LNCaP clone FGC (cell line): ENCODE results near the gene SMTNL2.

Source experiments
- DNase-seq: peaks from one replicate; pipeline ENCODE4 v3.0.0-alpha.2; 2011; ENCODE audit warnings: low read depth
- H3K4me3 ChIP-seq: 2 replicates; pipeline ENCODE4 v1.5.1; 2011; ENCODE audit warnings: mild to moderate bottlenecking, low read depth, low read length, control low read depth
- TF ChIP-seq, protein P1 (sequence below): IDR thresholded peaks from 2 replicates; pipeline ENCODE4 v1.5.1; 2012; ENCODE audit warnings: mild to moderate bottlenecking; ENCODE audit not compliant: control insufficient read depth, insufficient read depth; ENCODE audit errors: extremely low read depth

SMTNL2 gene

DNA sequence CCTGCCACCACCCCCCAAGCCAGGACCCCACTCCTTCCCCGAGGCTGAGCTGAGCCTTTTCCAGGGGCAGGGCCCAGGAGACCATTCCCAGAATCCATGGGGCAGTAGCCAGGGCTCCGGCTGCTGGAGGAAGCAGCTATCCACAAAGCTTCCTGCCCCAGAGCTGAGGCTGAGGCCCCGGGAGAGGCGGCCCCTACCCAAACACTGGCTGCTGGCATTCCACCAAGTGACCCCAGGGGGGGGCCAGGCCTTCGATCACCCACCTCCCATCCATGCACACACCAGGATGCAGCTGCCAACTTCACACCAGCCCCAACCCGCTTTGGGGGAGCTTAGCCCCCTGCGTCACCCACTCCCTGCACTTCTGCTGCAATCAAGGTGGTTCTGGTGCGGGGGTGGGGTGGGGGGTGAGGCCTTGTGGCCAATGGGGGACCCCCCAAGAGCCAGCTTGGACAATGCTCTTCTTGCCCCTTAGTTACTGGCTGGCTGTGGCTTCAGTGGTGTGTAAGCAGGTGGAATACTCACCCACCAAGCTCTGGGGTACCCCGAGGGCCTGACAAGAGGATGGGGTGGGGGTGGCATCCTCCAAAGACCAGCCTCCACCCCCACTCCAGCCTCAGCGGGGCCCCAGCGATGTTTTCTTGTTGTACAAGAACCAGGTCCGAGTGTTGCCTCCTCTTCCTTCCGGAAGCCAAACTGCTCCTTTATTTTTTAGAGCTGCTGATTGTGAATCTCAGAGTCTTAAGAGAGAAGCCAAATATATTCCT lies 45.9 kb upstream of the SMTNL2 start:
- TF ChIP-seq, protein P1, sequence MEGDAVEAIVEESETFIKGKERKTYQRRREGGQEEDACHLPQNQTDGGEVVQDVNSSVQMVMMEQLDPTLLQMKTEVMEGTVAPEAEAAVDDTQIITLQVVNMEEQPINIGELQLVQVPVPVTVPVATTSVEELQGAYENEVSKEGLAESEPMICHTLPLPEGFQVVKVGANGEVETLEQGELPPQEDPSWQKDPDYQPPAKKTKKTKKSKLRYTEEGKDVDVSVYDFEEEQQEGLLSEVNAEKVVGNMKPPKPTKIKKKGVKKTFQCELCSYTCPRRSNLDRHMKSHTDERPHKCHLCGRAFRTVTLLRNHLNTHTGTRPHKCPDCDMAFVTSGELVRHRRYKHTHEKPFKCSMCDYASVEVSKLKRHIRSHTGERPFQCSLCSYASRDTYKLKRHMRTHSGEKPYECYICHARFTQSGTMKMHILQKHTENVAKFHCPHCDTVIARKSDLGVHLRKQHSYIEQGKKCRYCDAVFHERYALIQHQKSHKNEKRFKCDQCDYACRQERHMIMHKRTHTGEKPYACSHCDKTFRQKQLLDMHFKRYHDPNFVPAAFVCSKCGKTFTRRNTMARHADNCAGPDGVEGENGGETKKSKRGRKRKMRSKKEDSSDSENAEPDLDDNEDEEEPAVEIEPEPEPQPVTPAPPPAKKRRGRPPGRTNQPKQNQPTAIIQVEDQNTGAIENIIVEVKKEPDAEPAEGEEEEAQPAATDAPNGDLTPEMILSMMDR, result no peak
- DNase-seq, result no peak
- H3K4me3 ChIP-seq, result no peak overlapping the region

DNA sequence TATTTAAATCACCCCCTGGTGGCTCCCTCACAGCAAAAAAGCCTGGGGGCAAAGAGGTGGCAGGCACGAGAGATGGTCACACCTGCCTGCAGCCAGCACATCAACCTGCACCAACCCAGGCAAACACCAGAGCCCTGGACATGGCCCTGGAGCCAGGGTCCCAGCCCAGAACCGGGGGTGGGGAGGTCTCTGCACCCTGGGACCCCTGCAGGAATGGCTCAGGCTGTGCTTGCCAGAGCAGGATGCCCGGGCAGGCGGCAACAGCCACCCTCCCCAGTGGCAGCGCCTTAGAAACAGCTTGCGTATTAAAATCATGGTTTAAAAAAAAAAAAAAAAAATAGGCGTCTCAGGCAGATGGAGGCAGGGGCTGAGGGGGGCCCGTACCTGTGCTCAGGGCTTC lies 45.3 kb upstream of the SMTNL2 start:
- no peak for DNase-seq
- TF ChIP-seq, protein P1, result no peak
- no peak overlapping the region for H3K4me3 ChIP-seq

DNA sequence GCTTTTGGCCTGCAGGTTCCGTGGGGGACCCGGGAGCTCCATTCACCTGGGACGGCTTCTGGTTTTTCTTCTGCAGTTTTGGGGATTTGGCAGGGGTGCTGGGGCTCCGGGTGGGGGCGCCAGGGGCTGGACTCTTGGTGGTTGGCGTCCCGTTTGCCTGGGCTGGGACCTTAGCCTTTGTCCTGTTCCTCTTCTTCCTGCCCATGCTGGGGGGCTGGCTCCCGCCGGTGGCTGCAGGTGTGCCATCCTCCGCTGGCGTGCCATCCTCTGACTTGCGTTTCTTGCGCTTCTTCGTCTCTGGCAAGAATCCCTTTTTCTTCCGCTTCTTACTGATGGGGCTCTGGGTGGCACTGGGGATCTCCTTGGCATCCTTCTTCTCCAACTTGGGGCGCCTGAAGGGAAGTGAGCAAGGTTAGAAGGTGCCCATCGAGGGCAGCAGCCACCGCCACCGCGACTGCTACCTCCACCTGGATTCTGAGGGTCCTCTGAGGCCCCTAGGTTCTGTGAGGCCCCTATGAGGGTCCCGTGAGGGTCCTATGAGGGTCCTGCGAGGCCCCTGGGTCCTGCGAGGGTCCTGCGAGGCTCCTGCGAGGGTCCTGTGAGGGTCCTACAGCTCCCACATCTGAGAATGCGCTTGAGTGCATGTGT lies 44.6 kb upstream of the SMTNL2 start:
- TF ChIP-seq, protein P1, result no peak
- H3K4me3 ChIP-seq, result no peak overlapping the region
- no peak for DNase-seq

DNA sequence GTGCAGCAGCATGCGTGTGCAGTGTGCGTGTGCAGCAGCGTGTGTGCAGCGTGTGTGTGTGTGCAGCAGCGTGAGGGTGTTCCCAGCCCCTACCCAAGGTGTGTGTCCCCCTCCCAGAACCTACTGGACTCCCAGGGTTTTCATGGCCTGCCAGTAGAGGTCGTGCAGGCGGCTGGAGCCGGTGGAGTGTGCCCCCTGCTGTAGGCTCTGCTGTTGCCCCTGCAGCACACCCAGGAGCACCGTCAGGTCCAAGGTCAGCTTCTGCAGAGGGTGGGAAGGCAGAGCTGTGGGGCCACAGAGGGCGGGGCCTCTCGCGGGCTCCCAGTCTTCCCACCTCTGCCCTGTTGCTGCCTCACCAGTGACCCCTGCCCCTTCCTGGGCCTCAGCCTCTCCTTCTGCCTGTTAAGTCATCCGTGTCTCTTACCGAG lies 44.1 kb upstream of the SMTNL2 start:
- DNase-seq, result no peak

DNA sequence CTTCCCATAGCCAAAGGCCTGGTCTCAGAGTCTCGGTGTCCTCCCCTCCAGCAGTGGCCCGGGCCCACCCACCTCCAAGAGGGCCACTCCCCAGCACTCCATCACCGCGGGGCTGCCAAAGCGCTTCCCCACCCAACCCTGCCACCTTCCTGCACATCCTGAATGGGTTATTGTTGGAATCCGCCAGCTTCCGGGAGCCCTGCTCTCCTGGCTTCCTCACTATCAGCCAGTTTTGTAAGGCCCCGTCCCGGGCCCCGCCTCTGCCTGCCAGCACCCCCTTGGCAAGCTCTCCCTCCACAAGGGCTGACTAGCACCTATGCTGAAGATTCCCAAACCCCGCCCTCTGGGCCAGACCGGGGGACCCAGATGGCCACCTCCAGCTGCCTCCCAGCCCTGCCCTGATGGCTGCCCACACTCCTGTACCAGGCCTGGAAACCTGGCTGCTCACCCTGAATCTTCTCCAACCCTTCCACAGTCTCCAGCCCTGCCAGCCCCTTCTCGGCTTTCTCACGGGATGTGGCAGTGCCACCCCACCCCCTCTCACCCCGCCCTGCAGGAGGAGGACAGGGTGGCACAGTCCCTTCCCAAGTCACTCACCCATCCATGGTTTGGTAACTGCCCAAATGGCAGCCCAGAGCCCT lies 43.5 kb upstream of the SMTNL2 start:
- H3K4me3 ChIP-seq, result no peak overlapping the region
- TF ChIP-seq, protein P1, result no peak
- DNase-seq, result no peak

More for the DNA sequence above, 44.1 kb upstream of the SMTNL2 start:
- H3K4me3 ChIP-seq, result no peak overlapping the region
- TF ChIP-seq, protein P1, result no peak

DNA sequence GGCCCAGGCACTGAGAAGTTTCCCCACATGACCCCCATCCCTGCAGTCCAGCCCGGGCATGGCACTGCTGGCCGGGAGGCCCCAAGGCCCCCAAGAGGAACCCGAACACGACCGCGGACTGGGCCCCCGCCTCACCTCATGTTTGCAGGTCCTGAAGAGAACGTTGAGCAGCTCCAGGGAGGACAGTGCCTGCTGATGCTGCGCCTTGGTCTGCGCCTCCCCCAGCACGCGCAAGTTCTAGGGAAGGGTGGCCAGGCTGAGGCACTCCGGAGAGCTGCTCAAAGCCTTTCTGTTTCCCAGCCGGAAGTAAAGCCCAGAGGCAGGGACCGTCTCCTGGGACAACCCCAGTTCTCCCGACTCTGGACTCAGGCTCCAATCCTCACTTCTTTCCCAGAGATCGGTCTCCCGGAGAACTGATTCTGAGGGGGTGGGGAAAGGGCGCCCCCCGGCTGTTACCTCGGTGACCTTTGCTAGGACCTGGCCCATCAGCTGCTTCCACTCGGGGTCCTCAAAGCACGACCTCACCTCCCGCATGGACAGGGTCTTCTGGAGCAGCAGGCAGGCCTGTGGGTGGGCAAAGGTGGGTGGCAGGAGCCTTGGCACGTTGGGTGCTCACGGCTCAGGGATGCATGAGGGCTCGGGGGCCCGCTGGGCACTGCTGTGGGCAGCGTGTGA lies 42.9 kb upstream of the SMTNL2 start:
- H3K4me3 ChIP-seq, result no peak overlapping the region
- no peak for DNase-seq
- TF ChIP-seq, protein P1, result 0 out of 2 replicates have a peak, but pooled peaks have one; percentile 8
